Pancreas (tissue), 10 donors: ENCODE data around the gene VAC14. TPM values are rescaled to one million over a fixed set of nuclear protein-coding genes. Genes with fewer than 3 reads are reported as not detected.
A peak's percentile ranks its signal among the peaks of the same experiment; 100 is the strongest.

Experiments
- ATAC-seq, 4 donors: fragments of 200-7000 bp; cut with Tn5 transposase; one replicate each; pipeline versions ENCODE4 v1.8.0 to v1.9.1; 2020; ENCODE audit warnings: mild to moderate bottlenecking in 4 of 4, moderate library complexity in 4 of 4
- DNase-seq, 6 donors: peaks; one replicate each; pipeline ENCODE4 v3.0.0-alpha.2; 2020
- FAIRE-seq: peaks from 2 replicates; lab custom pipeline; 2012; peaks lifted over from hg19 to GRCh38; lab: Jason Lieb, UNC
- H3K27ac ChIP-seq, 4 donors: fragments of 200-600 bp; sonication (generic); 1 replicate in 3 of 4; 2 replicates in 1 of 4; pipeline versions ENCODE4 v1.5.0 to v1.8.0; 2020
- H3K27me3 ChIP-seq, 4 donors: fragments of 200-600 bp; one replicate each; pipeline ENCODE4 v1.8.0; 2021
- H3K36me3 ChIP-seq, 3 donors: fragments of 200-600 bp; sonication (generic) in 1 of 3; one replicate each; pipeline versions ENCODE4 v1.5.0 to v1.8.0; 2020 to 2021
- H3K4me1 ChIP-seq, 3 donors: fragments of 200-600 bp; one replicate each; pipeline ENCODE4 v1.8.0; 2021
- H3K4me3 ChIP-seq, 4 donors: fragments of 200-600 bp; sonication (generic) in 2 of 4; one replicate each; pipeline versions ENCODE4 v1.5.0 to v1.8.0; 2020 to 2021
- H3K9me3 ChIP-seq, 4 donors: fragments of 200-600 bp; one replicate each; pipeline ENCODE4 v1.8.0; 2021
- CTCF ChIP-seq, 4 donors: fragments of 200-600 bp; sonication (generic) in 3 of 4; IDR thresholded peaks; one replicate each; pipeline versions ENCODE4 v1.5.0 to v1.8.0; 2021; ENCODE audit warnings: antibody characterized with exemption in 4 of 4
- WGBS, 2 donors: extraction: QIAGEN DNeasy Blood & Tissue Kit; methylation state at CpG; one replicate each; pipeline ENCODE4 v1.1.7; 2013; 5-methylcytosine and 5-hydroxymethylcytosine counted together
- intact Hi-C, 3 donors: fragments of 100-400 bp; cut with DNase I; formaldehyde crosslinking; loops; one replicate each; pipeline versions ENCODE4 v1.11.1 to v1.14.2; 2022
- polyA plus RNA-seq, 2 donors: library from polyadenylated mRNA; stranded (reverse); fragments of 200-250 nt; gene quantifications; one replicate each; pipeline ENCODE4 v1.2.3, GENCODE V29; 2013
- total RNA-seq, 6 donors: library from RNA; stranded (reverse); fragmentation: NEBNext Ultra II Directional in 4 of 6; extraction: Animal tissue kit (Norgen Biotek cat#: 25700) in 4 of 6; gene quantifications; one replicate each; pipeline versions ENCODE4 v1.2.1 to v1.2.4, GENCODE V29; 2021 to 2023
- donor health status: healthy with polysubstance abuse.
- donor health status: DM: no; HTN: no; CAD: no; lungs with moderate emphysema.
- donor health status: DM: no; HTN: no; CAD: no.
- donor health status: control.
- donor health status: control.
- donor health status: Bipolar disorder and iron deficiency.
- donor health status: DM: yes; HTN: yes; CAD: no.
- donor health status: DM: no; HTN: no; CAD: no.
- donor health status: DM: no; HTN: no; CAD: no.
- donor health status: DM: yes; HTN: yes; CAD: no.

Gene VAC14
- total and polyA plus RNA-seq, 8 donors: 9.6 to 36.3 (median 14.9) TPM

- ATAC-seq: no peak
- intact Hi-C loops: no loop called here
These were observed 32.8 kb downstream of the VAC14 start for GRCh38 chr16:70768203-70768580.

GRCh38 chr16:70767377-70768202 lies 33.4 kb downstream of the VAC14 start:
- no peak overlapping the region for H3K27ac ChIP-seq
- intact Hi-C loops: no loop called here
- H3K27me3 ChIP-seq: no peaks in the 10 kb centered on the region
- H3K4me3 ChIP-seq: no peak overlapping the region
- H3K9me3 ChIP-seq: no peaks in the 10 kb centered on the region
- no peaks in the 10 kb centered on the region for H3K4me1 ChIP-seq
- TF ChIP-seq CTCF (IDR thresholded peaks at IDR 0.05): no peak
- peaks cover 0 to 5% (median 1%) of the 10 kb centered on the region in 3 donors for H3K36me3 ChIP-seq
- DNase-seq: no peak
- no peak for ATAC-seq
- FAIRE-seq: no peak
- 86 to 97% methylated on average over 4 of the region's 4 CpGs for WGBS, 2 donors

More at GRCh38 chr16:70768203-70768580, 32.8 kb downstream of the VAC14 start:
- 69 to 76% methylated on average over 5 of the region's 5 CpGs for WGBS, 2 donors
- TF ChIP-seq CTCF (IDR thresholded peaks at IDR 0.05): no peak
- Histone ChIP-seq H3K27ac (no peak overlapping the region), H3K36me3 (peaks cover 0 to 5% (median 0%) of the 10 kb centered on the region in 3 donors), H3K9me3 (no peaks in the 10 kb centered on the region), H3K27me3 (no peaks in the 10 kb centered on the region), H3K4me3 (no peak overlapping the region), H3K4me1 (no peaks in the 10 kb centered on the region)
- DNase-seq (no peak), FAIRE-seq (no peak)

- DNase-seq: peak in 1 of 6 donors; percentile 40
- no peak for TF ChIP-seq CTCF (IDR thresholded peaks at IDR 0.05)
- Histone ChIP-seq H3K4me3 (no peak overlapping the region), H3K36me3 (peaks cover 0 to 10% (median 5%) of the 10 kb centered on the region in 3 donors), H3K9me3 (no peaks in the 10 kb centered on the region), H3K27me3 (no peaks in the 10 kb centered on the region), H3K27ac (no peak overlapping the region), H3K4me1 (no peaks in the 10 kb centered on the region)
- ATAC-seq: no peak
- intact Hi-C loops: no loop called here
- 88 to 97% methylated on average over 4 of the region's 4 CpGs for WGBS, 2 donors
- no peak for FAIRE-seq
These were observed 34.3 kb downstream of the VAC14 start for GRCh38 chr16:70766658-70767057.

GRCh38 chr16:70766176-70766575 lies 34.8 kb downstream of the VAC14 start:
- ATAC-seq: no peak

More at GRCh38 chr16:70766176-70766575, 34.8 kb downstream of the VAC14 start:
- Histone ChIP-seq H3K4me1 (no peaks in the 10 kb centered on the region), H3K27ac (no peak overlapping the region), H3K27me3 (no peaks in the 10 kb centered on the region), H3K9me3 (no peaks in the 10 kb centered on the region), H3K4me3 (no peak overlapping the region), H3K36me3 (peaks cover 0 to 15% (median 3%) of the 10 kb centered on the region in 3 donors)
- 88 to 92% methylated on average over 8 of the region's 8 CpGs for WGBS, 2 donors
- no peak for TF ChIP-seq CTCF (IDR thresholded peaks at IDR 0.05)
- FAIRE-seq (no peak), DNase-seq (peak in 1 of 6 donors; percentile 13)
- intact Hi-C loops: no loop called here
